Measurements from ENCODE around the gene UBXN2A.

GRCh38 chr2:23967846-23968245 is 27.6 kb downstream of the UBXN2A start:
- TF ChIP-seq EZH2phosphoT487 (conservative IDR thresholded peaks at IDR 0.05; ENCODE audit: low read length) (no peak), CTCF (IDR thresholded peaks at IDR 0.05; ENCODE audit: insufficient read depth, low read length, poor library complexity, severe bottlenecking) (no peak)
